ENCODE measurements around the gene SIK1.
"Not testable (repeated sequence)": the region's sequence is repeated elsewhere in the genome, so short reads cannot be mapped to it uniquely, and the experiment has no call there.

SIK1 gene

GRCh38 chr21:43383351-43383750 lies 43.6 kb downstream of the SIK1 start:
- DNase-seq: not testable (repeated sequence)

GRCh38 chr21:43382902-43383301 lies 44.0 kb downstream of the SIK1 start:
- DNase-seq: not testable (repeated sequence)

GRCh38 chr21:43380852-43381533 lies 45.9 kb downstream of the SIK1 start:
- DNase-seq: not testable (repeated sequence)

GRCh38 chr21:43380337-43380736 lies 46.6 kb downstream of the SIK1 start:
- not testable (repeated sequence) for DNase-seq

- not testable (repeated sequence) for DNase-seq
These were observed 47.3 kb downstream of the SIK1 start for GRCh38 chr21:43379626-43380122.

GRCh38 chr21:43376478-43376882 lies 50.5 kb downstream of the SIK1 start:
- no peak for DNase-seq

GRCh38 chr21:43375837-43376477 lies 51.0 kb downstream of the SIK1 start:
- DNase-seq: no peak

- DNase-seq: no peak
These were observed 51.7 kb downstream of the SIK1 start for GRCh38 chr21:43375006-43375836.

GRCh38 chr21:43374228-43374885 lies 52.6 kb downstream of the SIK1 start:
- DNase-seq: no peak

- DNase-seq: peak in 1 of 14 donors; percentile 20
These were observed 53.3 kb downstream of the SIK1 start for GRCh38 chr21:43373362-43374227.

GRCh38 chr21:43372663-43373361 lies 54.1 kb downstream of the SIK1 start:
- DNase-seq: no peak

- no peak for DNase-seq
These were observed 55.1 kb downstream of the SIK1 start for GRCh38 chr21:43371786-43372185.

GRCh38 chr21:43370888-43371570 lies 55.9 kb downstream of the SIK1 start:
- DNase-seq: no peak

GRCh38 chr21:43370091-43370658 lies 56.8 kb downstream of the SIK1 start:
- DNase-seq: peak in 2 of 14 donors; percentile 20 to 53

GRCh38 chr21:43369596-43370090 lies 57.3 kb downstream of the SIK1 start:
- DNase-seq: peak in 1 of 14 donors; percentile 10

GRCh38 chr21:43369124-43369523 lies 57.8 kb downstream of the SIK1 start:
- DNase-seq: peak in 3 of 14 donors; percentile 9 to 79 (median 64)

GRCh38 chr21:43368685-43369084 lies 58.2 kb downstream of the SIK1 start:
- no peak for DNase-seq

GRCh38 chr21:43367859-43368258 lies 59.1 kb downstream of the SIK1 start:
- no peak for DNase-seq

- DNase-seq: peak in 2 of 14 donors; percentile 18 to 36
These were observed 59.6 kb downstream of the SIK1 start for GRCh38 chr21:43367296-43367695.

- no peak for DNase-seq
These were observed 60.3 kb downstream of the SIK1 start for GRCh38 chr21:43366656-43367055.

Data from C1 segment of cervical spinal cord (tissue), 14 donors.